A549 (cell line): ENCODE results near the gene MUC5AC.
"Not testable (repeated sequence)": the region's sequence is repeated elsewhere in the genome, so short reads cannot be mapped to it uniquely, and the experiment has no call there.

Source experiments
- HOXA7 ChIP-seq: fragments of 250-450 bp; sonication (Bioruptor Pico); IDR thresholded peaks from 2 replicates; pipeline ENCODE4 v1.5.0; 2020; ENCODE audit warnings: mild to moderate bottlenecking, moderate library complexity
- ZSCAN20 ChIP-seq: fragments of 250-450 bp; sonication (Bioruptor Pico); IDR thresholded peaks from 2 replicates; pipeline ENCODE4 v1.8.0; 2022; ENCODE audit warnings: mild to moderate bottlenecking, moderate library complexity

- not testable (repeated sequence) for TF ChIP-seq ZSCAN20, HOXA7 (CRISPR knock-in tag)
These were observed 42.5 kb upstream of the MUC5AC start for GRCh38 chr11:1115292-1115691.
